HCT116 (cell line): ENCODE results near the gene WDR70.

Experiments
- CTCF ChIP-seq, 3 experiments: fragments of 200-600 bp in 1 of 3; sonication (generic) in 1 of 3; IDR thresholded peaks in 2 of 3; conservative IDR thresholded peaks in 1 of 3; 2 replicates each; pipeline ENCODE4 v1.5.1; 2012 to 2017; ENCODE audit warnings: low read depth in 2 of 3, low read length in 2 of 3, antibody characterized with exemption in 1 of 3, borderline replicate concordance in 1 of 3, control low read depth in 1 of 3, mild to moderate bottlenecking in 1 of 3, mixed read lengths in 1 of 3, mixed run types in 1 of 3, moderate library complexity in 1 of 3; ENCODE audit not compliant: insufficient read depth in 1 of 3
- EZH2 ChIP-seq: fragments of 200-600 bp; sonication (generic); IDR thresholded peaks from 2 replicates; pipeline ENCODE4 v1.6.1; 2017; ENCODE audit warnings: antibody characterized with exemption, mixed run types
- JUND ChIP-seq: IDR thresholded peaks from 2 replicates; pipeline ENCODE4 v1.6.1; 2012
- POLR2A ChIP-seq: IDR thresholded peaks from 2 replicates; pipeline ENCODE4 v1.7.0; 2011; ENCODE audit warnings: borderline replicate concordance; ENCODE audit not compliant: insufficient read depth, insufficient read length; ENCODE audit errors: extremely low read depth
- POLR2AphosphoS5 ChIP-seq: IDR thresholded peaks from 2 replicates; pipeline ENCODE4 v1.6.1; 2011; ENCODE audit warnings: mild to moderate bottlenecking, low read depth, low read length, moderate library complexity
- REST ChIP-seq: IDR thresholded peaks from 2 replicates; pipeline ENCODE4 v1.6.1; 2012; ENCODE audit warnings: low read depth
- SRF ChIP-seq: IDR thresholded peaks from 2 replicates; pipeline ENCODE4 v1.6.1; 2012; ENCODE audit warnings: low read depth
- ZFX ChIP-seq: fragments of 450-650 bp; IDR thresholded peaks from 2 replicates; pipeline ENCODE4 v1.6.1; 2017

GRCh38 chr5:37568018-37568753 is 189.1 kb downstream of the WDR70 start:
- no peak for TF ChIP-seq POLR2A
- no peak for TF ChIP-seq CTCF (IDR thresholded peaks at IDR 0.05 in 2 of 3, conservative IDR thresholded peaks at IDR 0.05 in 1 of 3; ENCODE audit: borderline replicate concordance in 1 of 3, insufficient read depth in 1 of 3, low read depth in 2 of 3, low read length in 2 of 3)
- no peak for TF ChIP-seq POLR2AphosphoS5
- TF ChIP-seq ZFX = no peak
- TF ChIP-seq EZH2 = no peak
- TF ChIP-seq REST = no peak
- no peak for TF ChIP-seq JUND
- TF ChIP-seq SRF = no peak
